Posterior cingulate gyrus (tissue), 11 donors: Measurements from ENCODE around the gene OR2A14.
"Not testable (repeated sequence)": the region's sequence is repeated elsewhere in the genome, so short reads cannot be mapped to it uniquely, and the experiment has no call there.

Source experiments
- DNase-seq, 10 donors: peaks; one replicate each; pipeline versions ENCODE4 v3.0.0 to v3.0.0-alpha.2; 2020 to 2021; ENCODE audit warnings: mixed read lengths in 3 of 10
- intact Hi-C: fragments of 100-400 bp; cut with DNase I; formaldehyde crosslinking; loops from one replicate; pipeline ENCODE4 v1.15.1; 2023

Gene OR2A14

DNA sequence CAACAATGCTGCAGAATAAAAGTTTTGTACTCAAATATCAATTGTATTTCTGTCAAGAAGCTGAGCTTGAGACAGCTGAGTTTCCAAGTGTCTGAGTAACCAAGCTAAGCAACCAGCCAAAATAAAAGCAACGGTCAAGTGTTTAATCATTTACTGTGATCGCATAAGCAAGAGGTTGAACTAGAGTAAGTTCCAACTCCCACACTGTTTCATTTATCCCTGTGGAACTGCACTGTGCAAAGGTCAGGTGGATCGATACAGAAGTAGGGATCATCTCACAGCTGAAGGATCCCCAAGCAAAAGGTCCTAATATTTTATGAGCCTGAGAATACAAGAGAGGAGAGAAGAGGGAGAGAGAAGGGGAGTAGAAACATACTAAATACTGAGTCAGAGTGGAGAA, 21.4 kb downstream of the OR2A14 start:
- DNase-seq = no peak
- intact Hi-C loops = no loop called here

DNA sequence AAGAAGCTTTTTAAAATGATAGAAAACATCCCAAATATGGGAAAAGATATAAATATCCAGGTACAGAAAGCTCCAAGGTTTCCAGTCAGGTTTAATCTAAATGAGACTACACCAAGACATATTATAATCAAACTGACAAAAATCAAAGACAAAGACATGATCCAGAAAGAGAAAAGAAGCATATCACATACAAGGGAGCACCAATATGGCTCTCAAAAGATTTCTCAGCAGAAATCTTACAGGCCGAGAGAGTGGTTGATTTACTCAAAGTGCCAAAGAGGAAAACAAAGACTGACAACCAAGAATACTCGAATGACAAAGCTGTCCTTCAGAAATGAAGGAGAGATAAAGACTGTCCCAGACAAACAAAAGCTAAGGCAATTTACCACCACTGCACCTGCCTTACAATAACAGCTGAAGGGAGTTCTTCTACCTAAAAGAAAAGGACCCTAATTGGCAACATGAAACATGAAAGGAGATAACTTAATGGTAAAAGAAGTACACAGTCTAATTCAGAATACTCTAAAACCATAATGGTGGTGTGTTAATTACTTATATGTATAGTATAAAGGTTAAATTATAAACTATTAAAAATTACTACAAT, 25.4 kb downstream of the OR2A14 start:
- no peak for DNase-seq
- intact Hi-C loops = no loop called here

DNA sequence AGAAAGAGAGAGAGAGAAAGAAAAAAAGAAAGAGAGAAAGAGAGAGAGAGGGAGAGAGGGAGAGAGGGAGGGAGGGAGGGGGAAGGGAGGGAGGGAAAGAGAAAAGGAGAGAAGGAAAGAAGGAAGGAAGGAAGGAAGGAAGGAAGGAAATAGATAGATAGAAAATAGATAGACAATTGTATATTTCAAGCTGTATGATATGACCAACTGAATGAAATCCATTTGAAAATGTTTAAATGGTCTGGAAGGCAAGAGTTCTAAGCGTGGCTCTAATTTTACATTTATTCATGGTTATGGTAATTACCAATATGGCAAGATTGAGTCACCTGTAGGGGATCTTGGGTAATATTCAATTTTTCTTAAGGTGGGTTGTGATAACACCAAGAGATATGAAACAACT, 35.9 kb downstream of the OR2A14 start:
- intact Hi-C loops = no loop called here
- DNase-seq = no peak

DNA sequence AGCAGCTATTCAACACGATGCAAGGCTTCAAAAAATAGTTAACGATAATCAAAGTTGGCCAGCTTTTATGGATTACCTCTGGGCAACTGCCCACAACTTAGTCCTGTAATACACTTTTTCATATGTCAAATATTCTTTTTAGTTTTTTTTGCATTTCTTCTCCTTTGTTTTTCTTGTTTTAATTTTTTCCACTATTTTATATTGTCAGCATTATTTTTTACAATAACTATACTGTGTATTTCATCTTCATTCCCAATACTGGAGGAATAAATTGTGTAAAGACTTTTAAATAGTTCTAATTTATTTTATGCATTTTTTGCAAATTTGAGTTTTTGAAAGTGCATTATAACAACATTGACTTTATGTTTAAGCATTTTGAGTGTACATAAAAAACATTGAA, 41.8 kb downstream of the OR2A14 start:
- intact Hi-C loops = no loop called here

DNA sequence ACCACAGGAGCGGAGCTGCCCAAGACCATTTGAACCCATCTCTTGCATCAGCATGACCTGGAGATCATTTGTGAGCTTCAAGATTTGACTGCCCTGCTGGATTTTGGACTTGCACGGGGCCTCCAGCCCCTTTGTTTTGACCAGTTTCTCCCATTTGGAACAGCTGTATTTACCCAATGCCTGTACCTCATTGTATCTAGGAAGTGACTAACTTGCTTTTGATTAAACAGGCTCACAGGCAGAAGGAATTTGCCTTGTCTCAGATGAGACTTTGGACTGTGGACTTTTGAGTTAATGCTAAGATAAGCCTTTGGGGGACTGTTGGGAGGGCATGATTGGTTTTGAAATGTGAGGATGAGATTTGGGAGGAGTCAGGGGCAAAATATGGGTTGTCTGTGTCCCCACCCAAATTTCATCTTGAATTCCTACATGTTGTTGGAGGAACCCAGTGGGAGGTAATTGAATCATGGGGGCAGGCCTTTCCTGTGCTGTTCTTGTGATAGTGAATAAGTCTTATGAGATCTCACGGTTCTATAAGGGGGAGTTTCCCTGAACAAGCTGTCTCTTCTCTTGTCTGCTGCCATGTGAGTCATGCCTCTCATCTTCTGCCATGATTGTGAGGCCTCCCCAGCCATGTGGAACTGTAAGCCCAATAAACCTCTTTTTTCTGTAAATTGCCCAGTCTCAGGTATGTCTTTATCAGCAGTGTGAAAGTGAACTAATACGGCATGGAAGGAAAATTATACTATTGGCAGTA, 48.8 kb downstream of the OR2A14 start:
- intact Hi-C loops = loop anchor here (10.0 kb wide), 1 partner anchor 223 kb away; no protein-coding TSS in a partner anchor
- not testable (repeated sequence) for DNase-seq

More for the DNA sequence above, 41.8 kb downstream of the OR2A14 start:
- DNase-seq = no peak

DNA sequence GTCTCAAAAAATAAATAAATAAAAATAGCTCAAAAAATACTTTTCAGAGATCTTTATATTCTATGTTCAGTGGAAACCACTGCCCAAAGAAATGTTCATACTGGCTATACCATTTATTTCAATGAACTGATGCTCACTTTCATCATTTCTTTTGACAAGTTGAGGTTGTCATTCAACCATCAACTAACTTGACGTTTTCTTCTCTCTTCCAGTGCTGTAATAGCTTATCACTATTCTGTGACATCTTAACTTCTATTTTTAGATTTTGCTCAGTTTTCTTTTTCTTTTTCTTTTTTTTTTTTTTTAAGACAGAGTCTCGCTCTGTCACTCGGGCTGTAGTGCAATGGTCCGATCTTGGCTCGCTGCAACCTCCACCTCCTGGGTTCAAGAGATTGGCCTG, 51.6 kb downstream of the OR2A14 start:
- DNase-seq = no peak
- intact Hi-C loops = loop anchor here (10.0 kb wide), 1 partner anchor 220 kb away; no protein-coding TSS in a partner anchor

DNA sequence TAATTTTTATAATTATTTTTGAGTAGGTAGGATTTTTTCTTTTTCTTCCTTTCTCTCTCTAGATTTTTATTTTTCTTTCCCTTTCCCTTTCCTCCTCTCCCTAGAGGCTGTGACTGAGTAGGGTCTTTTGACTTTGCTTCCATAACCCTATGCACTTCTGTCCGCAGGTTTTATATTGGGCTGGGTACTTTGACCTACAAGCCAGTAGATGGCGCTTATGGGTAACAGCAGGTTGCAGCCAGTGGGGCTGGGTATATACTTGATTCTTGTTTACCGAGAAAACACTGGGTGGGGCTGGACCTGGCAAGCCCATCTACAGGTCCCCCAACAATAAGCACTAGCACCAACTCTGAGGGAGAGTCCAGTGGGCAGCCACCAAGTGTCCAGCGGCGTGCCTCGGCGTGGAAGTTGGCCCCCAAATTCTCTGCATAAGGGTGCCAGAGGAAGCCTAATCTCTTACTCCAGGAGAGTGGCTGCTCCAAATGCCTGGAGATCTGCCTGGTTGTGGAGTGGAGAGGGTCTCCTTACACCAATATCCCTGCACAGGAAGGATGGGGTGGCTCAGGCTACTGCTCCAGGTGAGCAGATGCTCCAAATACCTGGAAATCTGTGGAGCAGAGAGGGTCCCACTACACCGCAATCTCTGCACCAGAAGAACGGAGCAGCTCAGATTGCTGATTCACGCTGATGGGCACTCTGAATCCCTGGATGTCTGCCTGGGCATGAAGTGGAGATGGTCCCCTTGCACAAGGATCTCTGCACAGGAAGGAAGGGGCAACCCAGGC, 55.6 kb downstream of the OR2A14 start:
- intact Hi-C loops = loop anchor here (10.0 kb wide), 1 partner anchor 216 kb away; no protein-coding TSS in a partner anchor
- not testable (repeated sequence) for DNase-seq

DNA sequence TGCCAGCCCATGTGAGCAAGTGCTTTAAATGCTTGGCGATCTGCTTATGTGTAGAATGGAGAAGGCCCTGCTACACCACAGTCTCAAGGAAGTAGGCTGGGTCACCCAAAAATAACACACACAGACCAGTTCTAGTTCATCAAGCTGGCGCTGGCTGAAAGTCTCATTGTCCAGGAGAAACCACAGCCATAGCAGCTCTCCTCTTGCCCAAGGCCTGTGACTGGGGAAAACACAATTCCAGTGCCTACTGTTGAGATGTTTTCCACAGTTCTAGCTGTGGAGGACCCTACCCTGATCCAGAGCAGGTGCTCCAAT, 56.1 kb downstream of the OR2A14 start:
- intact Hi-C loops = loop anchor here (10.0 kb wide), 1 partner anchor 216 kb away; no protein-coding TSS in a partner anchor
- DNase-seq = not testable (repeated sequence)
